Stimulated activated CD8-positive, alpha-beta memory T cell treated with anti-CD3 and anti-CD28 coated beads, Interleukin-4, amount 100 ng/mL, for 1 hour (primary cell): ENCODE measurements around the gene MBNL3.
"Not testable (repeated sequence)": the region's sequence is repeated elsewhere in the genome, so short reads cannot be mapped to it uniquely, and the experiment has no call there.

Source experiments
- DNase-seq, 2 donors: peaks; one replicate each; pipeline ENCODE4 v3.0.0-alpha.2; 2020; ENCODE audit warnings: low read depth in 2 of 2, low spot score in 1 of 2

Gene MBNL3

DNA sequence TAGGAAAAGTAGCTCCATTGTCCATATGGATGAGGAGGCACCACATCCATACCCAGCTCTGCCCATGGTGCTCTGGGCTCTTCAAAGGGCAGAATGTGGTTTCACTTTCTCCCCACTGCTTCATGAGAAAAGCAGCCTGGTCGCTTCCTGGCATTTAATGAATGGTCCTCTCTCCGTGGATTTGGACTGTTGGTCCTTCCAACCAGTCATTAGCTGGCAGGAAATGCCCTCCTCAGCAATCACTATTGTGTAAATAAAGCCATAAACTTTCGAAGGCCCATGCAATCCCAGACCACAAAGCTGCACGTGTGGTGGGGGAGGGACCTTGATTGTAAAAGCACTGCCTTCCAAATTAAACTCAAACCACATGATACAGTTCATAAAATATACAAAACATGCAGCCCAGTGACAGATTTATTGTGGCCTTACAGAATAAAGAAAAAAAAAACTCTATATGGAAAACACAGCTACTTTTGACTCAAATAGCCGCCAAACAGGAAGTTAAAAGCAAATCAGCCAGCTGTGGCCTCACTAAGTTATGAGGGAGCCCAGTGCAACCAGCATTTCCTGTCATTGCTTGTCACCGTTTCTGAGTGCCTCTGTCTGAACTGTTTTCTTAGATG is 8.1 kb downstream of the MBNL3 start:
- DNase-seq: no peak

DNA sequence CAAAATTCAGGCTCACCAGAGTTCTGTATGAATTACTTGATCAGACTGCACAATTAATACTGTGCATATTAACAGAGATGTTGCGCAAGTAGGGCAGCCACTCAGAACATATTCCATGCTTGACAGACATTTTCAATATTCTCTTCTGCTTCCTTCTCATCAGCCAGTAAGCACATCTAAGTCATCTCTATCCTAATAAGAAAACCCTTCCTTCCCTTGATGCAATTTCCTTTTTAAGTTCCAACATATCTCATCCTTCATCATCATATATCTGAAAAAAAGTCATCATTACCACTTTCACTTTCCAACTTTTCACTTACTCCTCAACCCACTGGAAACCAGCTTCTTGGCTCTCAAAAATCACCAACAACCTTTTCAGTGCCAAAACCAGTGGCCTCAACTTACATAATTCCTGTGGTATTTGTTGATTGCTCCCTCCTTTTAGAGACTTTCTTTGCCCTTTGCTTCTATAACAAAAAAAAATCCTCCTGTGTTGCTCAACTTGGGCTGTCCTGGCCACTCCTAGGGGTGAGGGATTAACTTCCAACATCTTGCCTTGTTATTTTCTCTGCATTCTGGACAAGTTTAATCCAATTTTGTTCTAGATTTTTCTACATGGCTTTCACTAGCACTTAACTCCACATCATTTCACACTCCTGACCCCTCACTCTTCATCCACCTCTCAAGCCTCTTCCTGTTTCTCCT is 14.1 kb downstream of the MBNL3 start:
- no peak for DNase-seq

GRCh38 chrX:132472397-132472796 is 16.4 kb downstream of the MBNL3 start:
- no peak for DNase-seq

GRCh38 chrX:132470831-132471230 is 18.0 kb downstream of the MBNL3 start:
- no peak for DNase-seq

- DNase-seq: no peak
Measured at GRCh38 chrX:132470179-132470578, 18.7 kb downstream of the MBNL3 start.

DNA sequence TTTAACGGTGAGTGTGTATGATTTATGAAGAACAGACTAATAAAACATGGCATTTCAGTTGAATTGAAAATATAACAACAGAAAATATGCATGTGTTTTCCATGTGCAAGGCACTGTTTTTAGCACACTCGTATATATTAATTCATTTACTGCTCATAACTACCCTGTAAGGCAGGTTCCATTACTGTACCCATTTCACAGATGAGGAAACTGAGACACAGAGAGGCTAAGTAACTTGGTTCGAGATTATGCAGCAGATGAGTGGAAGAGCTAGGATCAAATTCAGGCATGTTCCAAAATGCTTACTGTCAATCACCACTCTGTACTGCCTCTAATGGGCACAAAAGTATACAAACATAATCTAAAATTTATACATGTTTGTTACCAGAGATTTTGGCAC is 20.4 kb downstream of the MBNL3 start:
- DNase-seq: no peak

- DNase-seq: no peak
Measured at GRCh38 chrX:132467989-132468388, 20.8 kb downstream of the MBNL3 start.

- DNase-seq: no peak
Measured at GRCh38 chrX:132467026-132467425, 21.8 kb downstream of the MBNL3 start.

- DNase-seq: no peak
Measured at GRCh38 chrX:132463411-132463810, 25.4 kb downstream of the MBNL3 start.

- DNase-seq: no peak
Measured at GRCh38 chrX:132461886-132462285, 27.0 kb downstream of the MBNL3 start.

DNA sequence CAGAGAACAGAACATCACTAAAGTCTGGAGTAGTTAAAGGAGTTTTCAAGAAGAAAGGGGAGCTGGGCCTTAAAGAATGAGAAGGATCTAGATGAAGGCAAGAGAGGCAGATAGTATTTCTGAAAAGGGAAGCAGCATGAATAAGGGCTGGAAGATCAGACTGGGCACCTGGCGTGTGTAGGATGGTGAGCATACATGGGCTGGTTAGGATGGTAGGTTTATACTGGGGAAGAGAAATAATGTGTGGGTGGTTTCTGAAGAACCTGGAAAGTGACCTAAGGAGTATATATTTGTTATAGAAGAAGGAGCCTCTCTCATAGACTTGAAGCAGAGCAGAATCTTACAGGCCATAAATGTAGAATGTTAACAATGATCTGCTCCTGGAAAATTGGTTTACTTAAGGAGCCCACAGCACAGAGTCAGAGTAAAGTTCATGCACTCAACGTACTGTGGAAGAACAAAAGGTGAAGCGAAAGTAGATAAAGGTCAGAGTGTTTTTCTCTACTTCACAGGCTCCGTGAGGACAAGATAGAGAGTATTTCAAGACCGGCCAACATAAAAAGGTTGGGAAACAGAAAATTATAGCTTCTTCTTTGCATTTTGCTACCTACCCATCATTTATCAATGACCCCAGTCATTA is 35.8 kb downstream of the MBNL3 start:
- DNase-seq: no peak

GRCh38 chrX:132445909-132446308 is 42.9 kb downstream of the MBNL3 start:
- DNase-seq: not testable (repeated sequence)

DNA sequence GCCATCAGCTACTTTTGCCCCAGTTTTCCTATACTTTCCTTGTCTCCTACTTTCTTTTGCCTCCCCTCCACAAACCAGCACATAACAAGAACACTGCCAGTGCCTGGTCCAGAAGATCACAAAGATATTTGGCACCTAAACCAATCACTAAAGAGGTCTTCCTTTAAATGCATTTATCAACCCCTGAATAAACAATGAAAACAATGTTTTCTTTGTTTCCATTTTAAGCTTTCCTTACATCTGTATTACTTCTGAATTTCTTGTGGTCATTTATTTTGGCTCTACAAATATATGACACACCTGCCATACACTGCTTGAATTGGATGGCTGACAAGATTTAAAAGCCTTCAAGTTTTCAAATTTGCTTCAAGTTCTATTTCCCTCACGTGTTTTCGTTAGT is 43.9 kb downstream of the MBNL3 start:
- no peak for DNase-seq

GRCh38 chrX:132443196-132444135 is 45.4 kb downstream of the MBNL3 start:
- DNase-seq: no peak

DNA sequence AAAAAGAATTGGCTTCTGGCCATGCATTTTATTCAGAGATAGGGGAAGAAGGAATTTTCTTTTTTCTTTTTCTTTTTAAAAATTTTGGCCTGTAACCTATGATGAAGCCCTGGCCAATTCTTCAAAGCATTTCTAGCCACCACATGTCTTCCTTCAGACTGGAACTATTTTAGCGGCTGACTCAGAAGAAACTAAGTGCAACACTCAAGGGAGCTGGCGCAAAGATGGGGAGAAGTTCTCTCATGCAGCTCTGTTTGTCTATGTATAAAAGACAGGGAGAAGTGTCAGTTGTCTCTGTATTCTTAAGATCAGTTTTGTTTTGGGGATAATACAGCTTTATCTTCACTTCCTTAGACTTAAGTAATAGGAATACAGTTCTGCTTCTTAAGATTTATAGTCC is 46.1 kb downstream of the MBNL3 start:
- DNase-seq: no peak

GRCh38 chrX:132435222-132435621 is 53.6 kb downstream of the MBNL3 start:
- DNase-seq: no peak

DNA sequence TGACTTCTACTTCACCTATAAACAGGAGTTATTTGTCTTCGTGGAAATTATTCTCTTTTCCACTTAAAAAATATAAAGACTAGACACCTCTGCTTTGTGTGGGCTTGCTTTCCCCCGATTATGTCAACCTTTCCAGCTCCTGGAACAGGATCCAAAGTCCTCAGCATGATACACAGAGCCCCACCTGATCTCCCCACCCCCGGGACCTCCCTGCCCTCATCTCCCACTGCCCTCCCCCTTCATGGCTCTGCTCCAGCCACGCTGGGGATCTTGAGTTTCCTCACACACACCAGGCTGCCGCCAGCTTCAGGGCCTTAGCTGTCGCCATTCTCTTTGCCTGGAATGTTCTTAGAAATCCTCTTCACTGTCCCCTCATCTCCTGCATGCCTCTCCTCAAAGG is 55.3 kb downstream of the MBNL3 start:
- no peak for DNase-seq

GRCh38 chrX:132433001-132433400 is 55.8 kb downstream of the MBNL3 start:
- DNase-seq: no peak

DNA sequence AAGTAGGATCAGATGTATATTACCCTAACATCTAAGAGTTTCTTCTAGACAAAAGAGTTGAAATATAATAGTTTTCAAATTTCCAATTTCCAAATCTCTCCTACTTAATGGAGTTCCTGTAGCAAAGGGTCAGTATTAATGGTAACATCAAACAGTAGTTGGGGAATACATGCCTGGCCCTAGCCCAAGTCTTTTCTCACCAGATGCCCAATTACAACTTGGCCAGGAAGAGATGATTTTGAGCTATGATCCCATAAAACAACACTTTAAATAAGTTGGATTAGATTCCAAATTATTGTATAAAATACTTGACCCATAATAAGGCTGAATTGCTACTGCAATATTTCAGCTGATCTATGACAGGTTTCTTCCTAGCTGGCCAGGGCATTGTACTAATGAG is 59.9 kb downstream of the MBNL3 start:
- DNase-seq: no peak

DNA sequence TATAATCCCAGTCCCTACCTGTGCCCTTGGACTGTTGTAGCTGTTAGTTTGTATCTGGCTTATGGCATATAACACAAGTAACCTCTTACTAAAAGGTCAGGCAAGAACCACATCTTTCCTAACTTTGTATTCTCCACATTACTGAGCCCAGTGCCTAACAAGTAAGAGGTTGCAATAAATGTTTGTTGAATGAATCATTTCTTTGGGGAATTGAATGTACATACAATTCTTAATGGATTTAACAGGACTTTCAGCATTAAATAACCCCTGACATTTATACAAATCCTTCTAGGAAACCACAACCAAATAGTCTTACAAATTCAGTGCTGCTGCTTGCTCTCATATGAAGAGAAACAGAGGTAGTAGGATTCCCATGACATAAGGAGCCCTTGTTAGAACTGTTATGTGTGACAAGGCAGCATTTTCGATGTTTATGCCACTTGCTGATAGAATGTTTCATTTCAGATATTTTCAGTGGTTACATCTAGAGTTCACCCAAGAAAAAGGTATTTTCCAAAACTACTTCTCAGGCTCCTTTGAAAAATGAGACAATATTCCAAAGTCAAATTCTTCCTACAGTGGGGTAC is 62.0 kb downstream of the MBNL3 start:
- no peak for DNase-seq

- no peak for DNase-seq
Measured at GRCh38 chrX:132425744-132426318, 63.0 kb downstream of the MBNL3 start.
